Measurements from ENCODE around the gene LAMC2. TPM values are rescaled to one million over a fixed set of nuclear protein-coding genes. Genes with fewer than 3 reads are reported as not detected.

LAMC2 gene
- total RNA-seq, 1 donor from 2014 or later = 13.3 TPM

GRCh38 chr1:183274836-183275235 lies 88.8 kb downstream of the LAMC2 start:
- H3K4me1 ChIP-seq = peaks cover 42% of the 10 kb centered on the region
- no peaks in the 10 kb centered on the region for H3K9me3 ChIP-seq
- no peaks in the 10 kb centered on the region for H3K36me3 ChIP-seq
- TF ChIP-seq POLR2A (IDR thresholded peaks at IDR 0.05) (no peak), POLR2AphosphoS5 (IDR thresholded peaks at IDR 0.05; ENCODE audit: insufficient read depth in 1 of 2, low read depth in 1 of 2) (no peak), CTCF (IDR thresholded peaks at IDR 0.05) (no peak)
- intact Hi-C loops (cut with DNase I) = no loop called here
- no peaks in the 10 kb centered on the region for H3K27me3 ChIP-seq
- peak in 1 of 2 donors; percentile 49 for DNase-seq (ENCODE audit: extremely low spot score in 2 of 2)
- H3K27ac ChIP-seq = no peak overlapping the region
- no peak overlapping the region for H3K4me3 ChIP-seq

DNA sequence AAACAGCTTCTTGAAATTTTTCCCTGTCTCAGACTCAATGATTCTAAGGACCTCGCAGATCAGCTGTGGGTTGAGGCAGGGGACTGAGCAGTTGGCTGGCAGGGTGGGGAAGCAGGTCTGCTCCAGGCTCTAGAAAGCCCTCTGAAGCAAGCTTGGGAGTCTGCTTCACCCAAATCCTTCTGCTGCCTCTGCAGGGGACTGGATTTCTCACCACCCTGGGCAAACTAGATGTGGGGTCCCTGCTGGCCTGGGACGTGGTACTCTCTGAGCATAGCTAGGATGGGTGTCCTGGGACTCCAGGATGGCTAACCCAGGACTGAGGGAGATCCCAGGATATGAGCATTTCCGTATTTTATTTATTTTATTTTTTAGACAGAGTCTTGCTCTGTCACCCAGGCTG lies 89.3 kb downstream of the LAMC2 start:
- no peaks in the 10 kb centered on the region for H3K36me3 ChIP-seq
- intact Hi-C loops (cut with DNase I) = no loop called here
- no peak overlapping the region for H3K4me3 ChIP-seq
- no peaks in the 10 kb centered on the region for H3K27me3 ChIP-seq
- no peak overlapping the region for H3K27ac ChIP-seq
- peaks cover 40% of the 10 kb centered on the region for H3K4me1 ChIP-seq
- TF ChIP-seq CTCF (IDR thresholded peaks at IDR 0.05) (no peak), POLR2A (IDR thresholded peaks at IDR 0.05) (no peak), POLR2AphosphoS5 (IDR thresholded peaks at IDR 0.05; ENCODE audit: insufficient read depth in 1 of 2, low read depth in 1 of 2) (no peak)
- H3K9me3 ChIP-seq = no peaks in the 10 kb centered on the region
- DNase-seq (ENCODE audit: extremely low spot score in 2 of 2) = peak in 1 of 2 donors; percentile 54

GRCh38 chr1:183276386-183277080 lies 90.5 kb downstream of the LAMC2 start:
- DNase-seq (ENCODE audit: extremely low spot score in 2 of 2) = peak in 1 of 2 donors; percentile 84
- H3K4me3 ChIP-seq = no peak overlapping the region
- no peaks in the 10 kb centered on the region for H3K36me3 ChIP-seq
- intact Hi-C loops (cut with DNase I) = no loop called here
- no peaks in the 10 kb centered on the region for H3K27me3 ChIP-seq
- H3K4me1 ChIP-seq = peaks cover 38% of the 10 kb centered on the region
- peak overlapping the region; percentile 16 for H3K27ac ChIP-seq
- H3K9me3 ChIP-seq = no peaks in the 10 kb centered on the region
- TF ChIP-seq POLR2AphosphoS5 (IDR thresholded peaks at IDR 0.05; ENCODE audit: insufficient read depth in 1 of 2, low read depth in 1 of 2) = peak in 1 of 2 donors; percentile 23
- no peak for TF ChIP-seq CTCF (IDR thresholded peaks at IDR 0.05)

DNA sequence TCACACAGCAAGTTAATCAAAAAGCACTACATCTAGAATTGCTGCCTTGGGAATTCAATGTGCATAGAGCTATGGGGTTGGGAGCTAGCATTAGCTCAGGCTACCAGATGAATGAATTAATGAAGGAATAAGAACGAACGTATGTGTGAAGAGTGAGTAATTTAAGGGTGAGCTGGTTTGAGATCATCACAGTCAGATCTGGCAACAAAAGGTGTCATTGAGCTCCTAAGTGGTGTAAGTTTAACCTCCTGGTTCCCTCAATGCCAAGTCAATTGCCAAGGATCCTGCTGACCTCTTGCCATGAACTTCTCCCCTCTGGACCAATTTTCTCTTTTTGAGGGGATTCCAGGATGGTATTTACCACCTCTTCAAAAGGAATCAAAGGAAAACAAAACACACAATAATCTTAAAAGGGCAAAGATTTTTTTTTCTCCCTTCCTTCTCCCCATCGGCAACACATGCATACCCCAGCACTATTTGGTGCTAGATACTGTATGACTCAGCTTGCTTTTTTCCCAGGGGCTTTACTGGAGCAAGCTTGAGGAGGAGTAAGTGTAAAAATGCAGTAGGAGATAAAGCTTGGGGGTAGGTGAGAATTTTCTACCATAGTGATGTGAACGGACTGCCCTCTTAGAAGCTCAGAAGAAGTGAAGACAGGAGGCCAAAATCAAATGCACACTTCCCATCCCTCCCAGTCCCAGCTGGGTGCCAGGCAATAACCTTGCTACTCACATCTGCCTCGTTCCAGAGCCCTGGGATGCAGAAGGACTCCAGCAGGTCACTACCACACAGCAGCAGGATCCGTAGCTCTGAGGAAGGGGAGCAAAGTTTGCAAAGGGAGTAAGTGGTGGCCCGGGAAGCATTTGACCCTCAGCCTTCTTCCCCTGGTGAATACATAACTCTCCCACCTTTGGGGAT lies 92.0 kb downstream of the LAMC2 start:
- no peak overlapping the region for H3K4me3 ChIP-seq
- no peaks in the 10 kb centered on the region for H3K27me3 ChIP-seq
- peaks cover 54% of the 10 kb centered on the region for H3K4me1 ChIP-seq
- TF ChIP-seq POLR2A (IDR thresholded peaks at IDR 0.05) (no peak), CTCF (IDR thresholded peaks at IDR 0.05) (no peak), POLR2AphosphoS5 (IDR thresholded peaks at IDR 0.05; ENCODE audit: insufficient read depth in 1 of 2, low read depth in 1 of 2) (no peak)
- peak in 1 of 2 donors; percentile 70 for DNase-seq (ENCODE audit: extremely low spot score in 2 of 2)
- H3K9me3 ChIP-seq = no peaks in the 10 kb centered on the region
- H3K36me3 ChIP-seq = no peaks in the 10 kb centered on the region
- intact Hi-C loops (cut with DNase I) = no loop called here
- peak overlapping the region; percentile 77 for H3K27ac ChIP-seq

All from vagina (tissue), 2 donors.